ENCODE results near the gene TNPO2.

GRCh38 chr19:12694641-12695040 is 29.1 kb downstream of the TNPO2 start:
- TF ChIP-seq CTCF (IDR thresholded peaks at IDR 0.05; ENCODE audit: poor library complexity), result no peak
- TF ChIP-seq EZH2 (IDR thresholded peaks at IDR 0.05; ENCODE audit: borderline replicate concordance), result no peak
- no peak for TF ChIP-seq EZH2phosphoT487 (IDR thresholded peaks at IDR 0.05; ENCODE audit: low read depth, severe bottlenecking, unreplicated experiment)

All from hepatocyte (in vitro differentiated cells).